NOMO-1 treated with DMSO at 0.1 percent for 48 hours (cell line): Measurements from ENCODE around the gene MPPED2.
A peak's percentile ranks its signal among the peaks of the same experiment; 100 is the strongest.

Experiments used
- DNase-seq: peaks from one replicate; lab custom pipeline; 2025; ENCODE audit not compliant: unreplicated experiment; lab: John Stamatoyannopoulos, UW

MPPED2 gene

GRCh38 chr11:30535818-30536217, 50.3 kb downstream of the MPPED2 start:
- no peak for DNase-seq

- no peak for DNase-seq
Observed at GRCh38 chr11:30533445-30533947, 52.7 kb downstream of the MPPED2 start.

DNA sequence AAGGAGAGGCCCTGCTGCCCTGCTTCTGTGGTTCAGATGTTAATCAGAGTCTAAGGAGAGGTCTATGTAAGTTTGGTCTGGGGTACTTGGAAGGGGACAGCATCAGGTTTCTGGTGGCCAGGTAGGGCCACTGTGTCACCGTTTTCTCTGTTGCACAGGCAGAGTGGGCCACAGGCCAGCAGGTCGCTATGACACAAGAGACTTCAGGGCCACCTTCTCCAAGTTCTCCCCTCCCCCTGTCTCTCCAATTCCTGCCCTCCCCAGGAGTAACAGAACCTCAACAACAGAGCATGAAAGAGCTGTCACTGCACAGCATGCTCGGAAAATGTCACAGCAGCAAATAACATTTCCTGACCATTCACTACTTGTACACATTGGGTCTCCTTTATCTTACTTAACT, 58.6 kb downstream of the MPPED2 start:
- no peak for DNase-seq

GRCh38 chr11:30526558-30526957, 59.6 kb downstream of the MPPED2 start:
- no peak for DNase-seq

- no peak for DNase-seq
Observed at GRCh38 chr11:30522536-30523243, 63.5 kb downstream of the MPPED2 start.

- DNase-seq: no peak
Observed at GRCh38 chr11:30521297-30522071, 64.7 kb downstream of the MPPED2 start.

DNA sequence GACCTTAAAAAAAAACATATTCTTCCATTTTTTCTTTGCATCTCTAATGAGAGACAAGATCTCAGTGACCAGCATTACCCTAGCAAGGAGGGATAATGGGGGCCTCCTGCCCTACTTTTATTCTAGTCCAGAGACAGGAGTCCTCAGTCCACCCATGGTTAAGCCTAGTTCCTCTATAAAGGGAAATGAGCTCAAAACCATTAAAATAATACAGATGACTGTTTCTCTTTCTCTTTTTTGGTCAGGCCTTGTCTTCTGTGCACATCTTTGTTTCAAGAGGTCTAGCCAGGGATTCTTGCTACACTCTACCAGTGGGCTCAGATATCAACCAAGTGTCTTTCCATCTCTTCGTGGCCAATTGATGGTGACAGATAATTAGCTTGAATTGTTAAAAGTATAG, 73.1 kb downstream of the MPPED2 start:
- no peak for DNase-seq

- no peak for DNase-seq
Observed at GRCh38 chr11:30511408-30511807, 74.7 kb downstream of the MPPED2 start.

DNA sequence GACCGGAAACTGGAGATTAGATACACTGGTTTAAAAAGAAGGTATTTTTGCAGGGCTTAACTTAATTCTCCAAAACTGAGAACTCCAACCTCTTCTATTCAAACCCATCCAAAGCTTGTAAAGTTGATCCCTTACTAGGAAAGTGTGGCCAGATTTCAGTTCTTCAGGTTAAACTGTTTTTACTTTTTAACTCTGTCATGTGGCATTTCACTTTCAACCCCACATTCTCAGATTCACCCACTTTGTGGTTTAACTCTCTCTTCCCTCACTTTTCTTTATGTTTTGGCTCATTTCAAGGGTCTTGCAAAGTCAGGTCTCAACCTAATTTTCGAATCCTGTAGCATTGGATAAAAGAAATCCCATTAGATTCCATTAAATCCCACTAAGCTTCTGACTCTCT, 75.4 kb downstream of the MPPED2 start:
- DNase-seq: no peak

GRCh38 chr11:30509364-30509763, 76.8 kb downstream of the MPPED2 start:
- DNase-seq: no peak

GRCh38 chr11:30508594-30508993, 77.6 kb downstream of the MPPED2 start:
- DNase-seq: no peak

DNA sequence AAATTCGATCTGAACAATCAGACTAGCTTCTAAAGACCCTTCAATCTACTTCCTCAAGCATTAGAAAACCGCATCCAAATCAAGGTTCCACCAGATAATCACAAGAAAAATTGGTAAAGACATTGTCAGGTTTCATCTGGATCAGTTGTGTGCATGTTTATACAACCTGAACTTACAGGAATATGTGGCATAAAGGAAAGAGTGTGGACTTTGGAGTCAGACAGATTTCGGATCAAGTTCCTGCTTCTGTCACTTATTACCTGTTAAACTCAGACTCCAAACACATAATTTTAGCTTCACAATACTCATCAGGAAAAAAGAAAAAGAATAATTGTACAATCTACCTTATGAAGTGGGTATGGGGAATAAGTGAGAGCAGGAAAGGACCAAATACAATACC, 80.5 kb downstream of the MPPED2 start:
- no peak for DNase-seq

DNA sequence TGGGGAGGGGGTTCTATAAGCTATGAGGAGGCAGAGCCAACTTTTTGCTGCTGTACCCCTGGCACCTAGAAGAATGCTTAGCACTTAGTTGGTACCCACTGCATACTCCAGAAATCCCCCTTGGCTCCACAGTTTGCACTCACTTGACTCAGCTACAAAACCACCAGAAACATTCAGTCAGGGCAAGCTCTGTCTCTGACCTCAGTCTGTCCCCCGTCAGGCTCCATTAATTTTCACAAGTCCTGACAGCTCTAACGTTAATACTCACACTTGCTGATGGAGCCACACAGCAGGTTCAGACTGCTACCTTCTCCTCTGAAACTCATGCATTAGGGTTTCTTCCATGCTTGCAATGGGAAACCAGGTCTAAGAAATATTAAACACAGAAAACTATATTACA, 81.7 kb downstream of the MPPED2 start:
- DNase-seq: no peak

DNA sequence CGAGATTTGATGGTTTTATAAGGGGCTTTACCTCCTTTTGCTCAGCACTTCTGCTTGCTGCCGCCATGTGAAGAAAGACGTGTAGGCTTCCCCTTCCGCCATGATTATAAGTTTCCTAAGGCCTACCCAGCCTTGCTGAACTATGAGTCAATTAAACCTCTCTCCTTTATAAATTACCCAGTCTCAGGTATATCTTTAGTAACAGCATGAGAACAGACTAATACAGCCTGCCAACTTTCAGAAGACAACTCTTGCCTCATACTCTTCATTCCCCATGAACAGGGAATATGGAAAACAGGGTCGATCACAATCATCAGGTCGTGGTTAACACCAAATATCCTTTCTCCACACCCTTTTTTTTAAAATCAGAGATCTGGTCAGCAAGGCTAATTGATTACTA, 83.0 kb downstream of the MPPED2 start:
- no peak for DNase-seq

- no peak for DNase-seq
Observed at GRCh38 chr11:30502305-30502704, 83.8 kb downstream of the MPPED2 start.

DNA sequence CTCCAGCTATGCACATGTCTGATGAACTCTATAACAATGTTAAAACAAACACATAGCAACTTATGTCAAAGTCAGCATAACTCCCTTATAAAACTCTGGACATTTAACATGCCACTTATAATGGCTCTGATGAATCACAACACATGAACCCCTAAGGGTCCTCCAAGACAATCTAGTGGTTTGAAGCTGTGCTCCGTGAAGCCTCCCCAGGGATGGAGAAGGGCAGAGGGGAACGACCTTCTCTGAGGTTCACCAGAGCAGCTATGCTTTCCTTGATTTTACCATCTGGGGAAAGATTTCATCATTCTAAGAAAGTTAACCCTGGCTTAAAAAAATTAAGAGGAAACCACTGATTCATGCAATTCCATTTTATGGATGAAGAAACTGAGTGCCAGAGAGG, 84.4 kb downstream of the MPPED2 start:
- no peak for DNase-seq

DNA sequence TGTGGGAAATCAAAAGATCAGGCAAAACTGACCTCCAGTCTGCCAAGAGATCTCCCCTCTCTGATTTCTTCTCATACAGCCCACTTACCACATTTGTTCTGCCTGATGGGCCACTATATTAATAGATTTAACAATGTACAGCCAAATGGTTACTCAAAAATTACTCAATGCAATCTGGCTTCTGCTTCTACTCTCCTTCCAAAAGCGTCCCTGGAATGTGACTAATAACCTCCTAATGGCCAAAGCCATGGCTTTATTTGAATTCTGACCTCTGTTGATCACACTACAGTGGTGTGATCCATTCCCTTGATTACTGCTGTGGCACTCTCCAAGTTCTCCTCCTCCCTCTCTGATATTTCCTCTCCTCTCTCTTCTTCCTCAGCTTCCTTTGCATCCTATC, 86.2 kb downstream of the MPPED2 start:
- DNase-seq: no peak

DNA sequence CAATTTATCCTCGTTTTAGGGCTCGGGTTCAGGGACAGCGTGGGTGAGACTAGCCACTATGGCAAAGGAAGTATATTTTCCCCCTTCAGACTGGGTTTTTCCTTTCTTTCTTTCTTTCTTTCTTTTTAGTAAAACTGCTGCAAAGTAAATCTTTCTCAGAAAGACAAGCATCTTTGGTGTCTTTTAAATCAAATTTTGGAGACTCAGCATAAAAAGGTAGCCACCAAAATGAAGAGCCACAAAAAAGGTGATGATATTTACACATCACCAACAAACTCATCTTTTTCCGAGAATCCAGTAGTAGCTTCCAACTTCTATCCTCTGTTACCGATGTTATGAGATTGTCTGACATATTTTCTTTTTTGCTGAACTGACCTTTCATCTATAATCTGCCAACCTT, 88.6 kb downstream of the MPPED2 start:
- no peak for DNase-seq

- no peak for DNase-seq
Observed at GRCh38 chr11:30496935-30497334, 89.2 kb downstream of the MPPED2 start.

- DNase-seq: peak; percentile 20
Observed at GRCh38 chr11:30495437-30495836, 90.7 kb downstream of the MPPED2 start.

- no peak for DNase-seq
Observed at GRCh38 chr11:30489511-30489910, 96.6 kb downstream of the MPPED2 start.

GRCh38 chr11:30489076-30489475, 97.1 kb downstream of the MPPED2 start:
- DNase-seq: no peak
